K562 (cell line): ENCODE measurements around the gene SERINC3. TPM values are rescaled to one million over a fixed set of nuclear protein-coding genes. Genes with fewer than 3 reads are reported as not detected.

Experiments used
- ATAC-seq: fragments of 200-7000 bp; cut with Tn5 transposase; 3 replicates; pipeline ENCODE4 v1.9.1; 2020; ENCODE audit warnings: moderate library complexity
- BruUV-seq: library from RNA; stranded (reverse); fragments of 400-500 nt; replicated peaks from 2 replicates; lab custom pipeline; 2021; lab: Mats Ljungman, UMichigan
- CTCF ChIA-PET: fragments of 300-600 bp; formaldehyde crosslinking; extraction: SDS; loops from one replicate; lab custom pipeline; 2021; ENCODE audit warnings: low intra/inter-chr PET ratio; lab: Yijun Ruan, JAX
- POLR2A ChIA-PET: fragments of 300-600, 350-650 bp; sonication (Branson Sonifier 250); formaldehyde crosslinking; extraction: SDS; loops from one replicate; lab custom pipeline; 2021; ENCODE audit warnings: antibody characterized with exemption, inconsistent platforms; lab: Yijun Ruan, JAX
- DNase-seq, 4 experiments: peaks; one replicate each; pipeline versions ENCODE4 v3.0.0 to v3.0.0-alpha.2; 2011 to 2018; ENCODE audit warnings: low spot score in 3 of 4, mixed read lengths in 3 of 4; ENCODE audit errors: extremely low read depth in 1 of 4
- FAIRE-seq: peaks from 2 replicates; lab custom pipeline; 2011; peaks lifted over from hg19 to GRCh38; lab: Jason Lieb, UNC
- H2AFZ ChIP-seq: 2 replicates; pipeline ENCODE4 v1.6.0; 2011; ENCODE audit warnings: low read depth, low read length, control low read depth, inconsistent platforms
- H3K27ac ChIP-seq: fragments of 200-600 bp; 3 replicates; pipeline ENCODE4 v1.8.0; 2011; ENCODE audit warnings: low read depth, mild to moderate bottlenecking, control low read depth, inconsistent platforms, low read length, moderate library complexity, mixed read lengths; ENCODE audit errors: extremely low read depth
- H3K27me3 ChIP-seq, 2 experiments: fragments of 300-600 bp in 1 of 2; 2 replicates in 1 of 2; 3 replicates in 1 of 2; pipeline versions ENCODE4 v1.6.0 to v1.8.0; 2011; ENCODE audit warnings: inconsistent platforms in 2 of 2, low read length in 2 of 2, mild to moderate bottlenecking in 1 of 2, mixed read lengths in 1 of 2, moderate library complexity in 1 of 2; ENCODE audit not compliant: control insufficient read depth in 2 of 2, insufficient read depth in 2 of 2
- H3K36me3 ChIP-seq: fragments of 300-600 bp; 3 replicates; pipeline ENCODE4 v1.8.0; 2011; ENCODE audit warnings: mild to moderate bottlenecking, low read length, inconsistent platforms; ENCODE audit not compliant: control insufficient read depth, insufficient read depth
- H3K4me1 ChIP-seq, 2 experiments: fragments of 200-600 bp in 1 of 2; replicated peaks in 1 of 2; 2 replicates in 1 of 2; 3 replicates in 1 of 2; pipeline versions ENCODE4 v1.5.1 to v1.8.0; 2011; ENCODE audit warnings: inconsistent platforms in 2 of 2, low read length in 2 of 2, mild to moderate bottlenecking in 1 of 2, mixed read lengths in 1 of 2, moderate library complexity in 1 of 2; ENCODE audit not compliant: control insufficient read depth in 2 of 2, insufficient read depth in 2 of 2
- H3K4me2 ChIP-seq: 2 replicates; pipeline ENCODE4 v1.6.1; 2011; ENCODE audit warnings: low read length, control low read depth, inconsistent platforms, mixed read lengths; ENCODE audit not compliant: insufficient read depth
- H3K4me3 ChIP-seq: fragments of 200-600 bp; sonication (generic), shearing (Covaris generic); 2 replicates; pipeline ENCODE4 v1.5.1; 2016; ENCODE audit warnings: control low read depth, inconsistent platforms
- H3K79me2 ChIP-seq: fragments of 200-600 bp; 3 replicates; pipeline ENCODE4 v1.8.0; 2011; ENCODE audit warnings: low read length, inconsistent platforms; ENCODE audit not compliant: control insufficient read depth, insufficient read depth
- H3K9ac ChIP-seq, 2 experiments: 2 replicates each; pipeline versions ENCODE4 v1.6.0 to v1.6.1; 2011; ENCODE audit warnings: low read depth in 2 of 2, low read length in 2 of 2, control low read depth in 1 of 2, inconsistent platforms in 1 of 2, mild to moderate bottlenecking in 1 of 2, mixed read lengths in 1 of 2; ENCODE audit not compliant: insufficient read depth in 1 of 2
- H3K9me1 ChIP-seq: one replicate; pipeline ENCODE4 v1.6.0; 2011; ENCODE audit warnings: inconsistent platforms, mild to moderate bottlenecking, low read length, moderate library complexity; ENCODE audit not compliant: control insufficient read depth, insufficient read depth
- H3K9me3 ChIP-seq: replicated peaks from 2 replicates; pipeline ENCODE4 v1.5.1; 2011; ENCODE audit warnings: low read depth, low read length, inconsistent platforms; ENCODE audit not compliant: control insufficient read depth, insufficient read depth
- H4K20me1 ChIP-seq: replicated peaks from 2 replicates; pipeline ENCODE4 v1.6.1; 2011; ENCODE audit warnings: low read length, inconsistent platforms, mixed read lengths; ENCODE audit not compliant: control insufficient read depth, insufficient read depth
- ARHGAP35 ChIP-seq: fragments of 450-650 bp; IDR thresholded peaks from 2 replicates; pipeline ENCODE4 v1.6.1; 2018; ENCODE audit not compliant: partially characterized antibody
- CEBPG ChIP-seq, 3 experiments: fragments of 200-800 bp in 1 of 3; sonication (Bioruptor generic) in 1 of 3; sonication (generic) in 1 of 3; formaldehyde crosslinking in 1 of 3; IDR thresholded peaks in 2 of 3; conservative IDR thresholded peaks in 1 of 3; 2 replicates each; pipeline versions ENCODE4 v1.6.1 to v1.8.0; 2016 to 2022; ENCODE audit warnings: missing compliant biosample characterization in 2 of 3, missing genetic modification characterization in 2 of 3, mild to moderate bottlenecking in 1 of 3, missing genetic modification reagents in 1 of 3
- CTCF ChIP-seq, 3 experiments: IDR thresholded peaks in 2 of 3; conservative IDR thresholded peaks in 1 of 3; 2 replicates each; pipeline ENCODE4 v1.5.1; 2011 to 2012; ENCODE audit warnings: low read length in 3 of 3, mild to moderate bottlenecking in 3 of 3, control low read depth in 2 of 3, improper control_type of control experiment in 1 of 3, inconsistent platforms in 1 of 3, low read depth in 1 of 3, mixed read lengths in 1 of 3, moderate library complexity in 1 of 3; ENCODE audit not compliant: insufficient read depth in 2 of 3
- GATA2 ChIP-seq: sonication (generic); formaldehyde crosslinking; IDR thresholded peaks from 2 replicates; pipeline ENCODE4 v1.4.0; 2020; ENCODE audit warnings: mild to moderate bottlenecking, missing genetic modification reagents
- KDM1A ChIP-seq, 2 experiments: fragments of 450-650 bp; IDR thresholded peaks; 2 replicates each; pipeline ENCODE4 v1.6.1; 2016; ENCODE audit warnings: mild to moderate bottlenecking in 2 of 2
- LCOR ChIP-seq: sonication (generic); formaldehyde crosslinking; IDR thresholded peaks from 2 replicates; pipeline ENCODE4 v1.8.0; 2022; ENCODE audit warnings: mild to moderate bottlenecking, missing genetic modification reagents
- MYC ChIP-seq, 2 experiments: fragments of 250-450 bp in 1 of 2; sonication (Bioruptor Pico) in 1 of 2; IDR thresholded peaks; 2 replicates each; pipeline versions ENCODE4 v1.5.1 to v1.6.1; 2012 to 2021; ENCODE audit warnings: low read depth in 2 of 2, borderline replicate concordance in 1 of 2, improper control_type of control experiment in 1 of 2, low read length in 1 of 2, mild to moderate bottlenecking in 1 of 2, moderate library complexity in 1 of 2
- NBN ChIP-seq: fragments of 450-650 bp; IDR thresholded peaks from 2 replicates; pipeline ENCODE4 v1.6.1; 2016; ENCODE audit warnings: low read depth, mild to moderate bottlenecking
- NCOA2 ChIP-seq, 2 experiments: fragments of 450-650 bp; IDR thresholded peaks; 2 replicates each; pipeline ENCODE4 v1.6.1; 2018; ENCODE audit warnings: mild to moderate bottlenecking in 2 of 2, moderate library complexity in 1 of 2; ENCODE audit not compliant: partially characterized antibody in 2 of 2
- NONO ChIP-seq, 2 experiments: fragments of 200-400 bp in 1 of 2; fragments of 450-650 bp in 1 of 2; formaldehyde crosslinking in 1 of 2; IDR thresholded peaks; 2 replicates each; pipeline ENCODE4 v1.6.1; 2017; ENCODE audit warnings: low read depth in 2 of 2, mild to moderate bottlenecking in 2 of 2, moderate library complexity in 2 of 2, low read length in 1 of 2
- NR2F6 ChIP-seq: fragments of 450-650 bp; formaldehyde crosslinking; IDR thresholded peaks from 2 replicates; pipeline ENCODE4 v1.4.0; 2020; ENCODE audit warnings: mild to moderate bottlenecking
- NRF1 ChIP-seq, 2 experiments: fragments of 450-650 bp; IDR thresholded peaks in 1 of 2; conservative IDR thresholded peaks in 1 of 2; 2 replicates each; pipeline ENCODE4 v1.6.1; 2014; ENCODE audit warnings: mild to moderate bottlenecking in 2 of 2
- PPARD ChIP-seq: fragments of 250-450 bp; sonication (Bioruptor Pico); IDR thresholded peaks from 2 replicates; pipeline ENCODE4 v1.8.0; 2022; ENCODE audit warnings: inconsistent platforms, mild to moderate bottlenecking, moderate library complexity
- SAFB ChIP-seq: fragments of 200-400 bp; formaldehyde crosslinking; IDR thresholded peaks from 2 replicates; pipeline ENCODE4 v1.6.1; 2017; ENCODE audit warnings: low read depth, low read length, borderline replicate concordance
- SMARCC2 ChIP-seq: fragments of 450-650 bp; IDR thresholded peaks from 2 replicates; pipeline ENCODE4 v1.6.1; 2017; ENCODE audit warnings: antibody characterized with exemption, moderate library complexity, mild to moderate bottlenecking, low read depth
- SNIP1 ChIP-seq: fragments of 450-650 bp; IDR thresholded peaks from 2 replicates; pipeline ENCODE4 v1.7.1; 2017; ENCODE audit warnings: low read depth, mild to moderate bottlenecking
- ZEB2 ChIP-seq: fragments of 450-650 bp; IDR thresholded peaks from 2 replicates; pipeline ENCODE4 v1.6.1; 2016
- ZKSCAN8 ChIP-seq: fragments of 200-800 bp; sonication (Bioruptor generic); IDR thresholded peaks from 2 replicates; pipeline ENCODE4 v1.6.1; 2016; ENCODE audit warnings: missing genetic modification characterization, missing compliant biosample characterization
- ZNF143 ChIP-seq: sonication (generic); formaldehyde crosslinking; IDR thresholded peaks from 2 replicates; pipeline ENCODE4 v1.9.0; 2022; ENCODE audit warnings: mild to moderate bottlenecking, missing genetic modification reagents
- WGBS: fragments of 100-300 bp; shearing (Covaris generic); methylation state at CpG from one replicate; pipeline ENCODE4 v1.1.6; 2016; ENCODE audit warnings: low coverage, mixed read lengths; ENCODE audit not compliant: insufficient coverage; ENCODE audit errors: missing lambda C conversion rate; 5-methylcytosine and 5-hydroxymethylcytosine counted together
- in situ Hi-C: fragments of 300-500 bp; cut with MboI; formaldehyde crosslinking; loops from 4 replicates; pipeline ENCODE4 v1.15.0; 2018; ENCODE audit warnings: inconsistent platforms, mixed read lengths
- intact Hi-C: fragments of 100-400 bp; cut with micrococcal nuclease; formaldehyde crosslinking; loops from 2 replicates; pipeline ENCODE4 v1.14.2; 2022
- polyA plus RNA-seq, 8 experiments: library from polyadenylated mRNA; depleted of rRNA in 4 of 8; stranded (reverse) in 5 of 8; unstranded in 3 of 8; fragments of >200 nt; fragmentation: Nextera tagmentation in 2 of 8; fragmentation: Illumina TruSeq in 1 of 8; extraction: Ambion mirVana in 2 of 8; extraction: Trizol in 1 of 8; gene quantifications; 2 replicates each; pipeline versions ENCODE4 v1.2.1 to v1.2.3, GENCODE V29; 2011 to 2014; ENCODE audit warnings: inconsistent platforms in 1 of 8, missing spikeins in 1 of 8
- total RNA-seq, 7 experiments: library from RNA; depleted of rRNA in 6 of 7; stranded (reverse); fragments of >200 nt in 6 of 7; fragmentation: Illumina TruSeq in 2 of 7; extraction: Trizol in 2 of 7; gene quantifications; 2 replicates each; pipeline versions ENCODE4 v1.2.1 to v1.2.3, GENCODE V29; 2011 to 2021; ENCODE audit warnings: low replicate concordance in 1 of 7

The SERINC3 gene
- total and polyA plus RNA-seq, 9 of the 15 experiments (the other 6 are each of a cell fraction or from before 2014, with no cell fraction given) = 24.7 to 107 (median 48.8) TPM

GRCh38 chr20:44447827-44448419, 73.9 kb downstream of the SERINC3 start:
- intact Hi-C loops (no loop called here), in situ Hi-C loops (no loop called here)
- TF ChIP-seq ARHGAP35 (no peak), SNIP1 (no peak), MYC (IDR thresholded peaks at IDR 0.05; ENCODE audit: low read depth, low read length) (no peak), MYC (CRISPR knock-in tag; IDR thresholded peaks at IDR 0.05; ENCODE audit: borderline replicate concordance, low read depth) (no peak), NRF1 (conservative IDR thresholded peaks at IDR 0.05 in 1 of 2, IDR thresholded peaks at IDR 0.05 in 1 of 2) (no peak), SMARCC2 (no peak), NONO (IDR thresholded peaks at IDR 0.05; ENCODE audit: low read depth in 2 of 2, low read length in 1 of 2) (no peak), CEBPG (CRISPR knock-in tag; IDR thresholded peaks at IDR 0.05) (no peak), CEBPG (tag; conservative IDR thresholded peaks at IDR 0.05 in 1 of 2, IDR thresholded peaks at IDR 0.05 in 1 of 2) (no peak), LCOR (CRISPR knock-in tag) (no peak), ZNF143 (CRISPR knock-in tag) (no peak), PPARD (CRISPR knock-in tag) (no peak), ZEB2 (no peak), CTCF (IDR thresholded peaks at IDR 0.05 in 2 of 3, conservative IDR thresholded peaks at IDR 0.05 in 1 of 3; ENCODE audit: insufficient read depth in 2 of 3, low read depth in 1 of 3, low read length in 3 of 3) (no peak), NBN (no peak), KDM1A (IDR thresholded peaks at IDR 0.05) (no peak), ZKSCAN8 (CRISPR knock-in tag) (no peak), NCOA2 (IDR thresholded peaks at IDR 0.05; ENCODE audit: partially characterized antibody in 2 of 2) (no peak), SAFB (no peak), NR2F6 (CRISPR knock-in tag) (no peak), GATA2 (CRISPR knock-in tag) (no peak)
- Histone ChIP-seq H3K4me2 (no peak overlapping the region), H3K4me3 (no peak overlapping the region), H3K79me2 (no peaks in the 10 kb centered on the region), H3K36me3 (no peaks in the 10 kb centered on the region), H2AFZ (no peak overlapping the region), H3K9me3 (no peaks in the 10 kb centered on the region), H4K20me1 (no peaks in the 10 kb centered on the region; the same call in none of the 2 replicates), H3K9me1 (no peaks in the 10 kb centered on the region), H3K27me3 (peaks cover 8 to 27% of the 10 kb centered on the region in 2 experiments; a peak in 4 of 5 replicates), H3K27ac (no peak overlapping the region), H3K9ac (no peak overlapping the region), H3K4me1 (no peaks in the 10 kb centered on the region)
- ATAC-seq = no peak
- ChIA-PET POLR2A (no interaction called here), CTCF (no interaction called here)
- 0% methylated on average over 3 of the region's 3 CpGs for WGBS
- no peak for FAIRE-seq
- no peak for DNase-seq
- BruUV-seq = no TSS peak
